CD4-positive, alpha-beta T cell (primary cell): Measurements from ENCODE around the gene ADAM30. TPM values are rescaled to one million over a fixed set of nuclear protein-coding genes. Genes with fewer than 3 reads are reported as not detected.

Experiments
- ATAC-seq: fragments of 200-7000 bp; cut with Tn5 transposase; one replicate; pipeline ENCODE4 v1.10.0; 2022; ENCODE audit warnings: mild to moderate bottlenecking; ENCODE audit not compliant: poor library complexity
- CTCF ChIA-PET: fragments of 350-600 bp; sonication (Branson Sonifier 250); formaldehyde crosslinking; loops from one replicate; lab custom pipeline; 2021; ENCODE audit warnings: antibody characterized with exemption, inconsistent platforms; lab: Charles Lee
- POLR2A ChIA-PET: fragments of 350-600 bp; sonication (Branson Sonifier 250); formaldehyde crosslinking; loops from one replicate; lab custom pipeline; 2021; ENCODE audit warnings: antibody characterized with exemption, inconsistent platforms; lab: Charles Lee
- DNase-seq, 14 experiments: peaks; one replicate each; pipeline ENCODE4 v3.0.0-alpha.2; 2013 to 2020; ENCODE audit warnings: mixed read lengths in 2 of 14
- H3K27ac ChIP-seq, 2 donors: one replicate each; pipeline versions ENCODE4 v1.5.1 to v1.7.0; 2013; ENCODE audit warnings: low read length in 2 of 2, low read depth in 1 of 2, mild to moderate bottlenecking in 1 of 2
- H3K27me3 ChIP-seq, 2 experiments: 1 replicate in 1 of 2; 2 replicates in 1 of 2; pipeline versions ENCODE4 v1.6.1 to v1.7.0; 2013; ENCODE audit warnings: low read length in 2 of 2, control low read depth in 1 of 2, mild to moderate bottlenecking in 1 of 2, moderate library complexity in 1 of 2; ENCODE audit not compliant: insufficient read depth in 2 of 2, control insufficient read depth in 1 of 2
- H3K36me3 ChIP-seq: one replicate; pipeline ENCODE4 v1.6.1; 2013; ENCODE audit warnings: low read length, control low read depth; ENCODE audit not compliant: insufficient read depth
- H3K4me1 ChIP-seq: one replicate; pipeline ENCODE4 v1.6.1; 2013; ENCODE audit warnings: low read length, control low read depth; ENCODE audit not compliant: insufficient read depth
- H3K4me3 ChIP-seq: one replicate; pipeline ENCODE4 v1.5.1; 2013; ENCODE audit warnings: mild to moderate bottlenecking, low read length, moderate library complexity
- H3K9me3 ChIP-seq, 2 experiments: 1 replicate in 1 of 2; 2 replicates in 1 of 2; pipeline versions ENCODE4 v1.6.1 to v1.7.0; 2013; ENCODE audit warnings: low read length in 2 of 2, mild to moderate bottlenecking in 2 of 2, control low read depth in 1 of 2, moderate library complexity in 1 of 2; ENCODE audit not compliant: control insufficient read depth in 1 of 2, insufficient read depth in 1 of 2
- H3K27ac Mint-ChIP-seq: one replicate; pipeline ENCODE4 v1.8.0; 2020; ENCODE audit warnings: mixed read lengths
- H3K27me3 Mint-ChIP-seq: one replicate; pipeline ENCODE4 v1.8.0; 2021; ENCODE audit warnings: mixed read lengths
- H3K36me3 Mint-ChIP-seq: one replicate; pipeline ENCODE4 v1.8.0; 2021; ENCODE audit warnings: low read depth, mixed read lengths
- H3K4me1 Mint-ChIP-seq: one replicate; pipeline ENCODE4 v1.8.0; 2021; ENCODE audit warnings: low read depth, mixed read lengths
- H3K4me3 Mint-ChIP-seq: one replicate; pipeline ENCODE4 v1.8.0; 2020; ENCODE audit warnings: mild to moderate bottlenecking, mixed read lengths
- H3K9me3 Mint-ChIP-seq: one replicate; pipeline ENCODE4 v1.8.0; 2020; ENCODE audit warnings: mixed read lengths
- CTCF ChIP-seq: fragments of 200-600 bp; IDR thresholded peaks from one replicate; pipeline ENCODE4 v1.8.0; 2022; ENCODE audit warnings: antibody characterized with exemption, mild to moderate bottlenecking
- intact Hi-C, 2 experiments: fragments of 100-400 bp; cut with DNase I in 1 of 2; cut with micrococcal nuclease in 1 of 2; formaldehyde crosslinking; loops; one replicate each; pipeline versions ENCODE4 v1.15.1 to v1.9.0; 2023 to 2025; cut with DNase I, micrococcal nuclease
- total RNA-seq, 174 experiments: library from RNA in 2 of 174; stranded (reverse) in 2 of 174; gene quantifications; one replicate each; pipeline ENCODE4 v1.2.3 and lab custom pipeline; 2021 to 2026

Gene ADAM30
- total RNA-seq, 2 experiments from 2014 or later = not detected

- Mint-ChIP-seq H3K36me3 (no peaks in the 10 kb centered on the region), H3K4me1 (no peaks in the 10 kb centered on the region), H3K9me3 (no peaks in the 10 kb centered on the region), H3K4me3 (no peak overlapping the region), H3K27me3 (peaks cover 4% of the 10 kb centered on the region), H3K27ac (no peak overlapping the region)
- no peak for TF ChIP-seq CTCF
- Histone ChIP-seq H3K9me3 (peaks cover 0 to 3% of the 10 kb centered on the region in 2 experiments), H3K36me3 (no peaks in the 10 kb centered on the region), H3K27me3 (no peaks in the 10 kb centered on the region), H3K4me3 (no peak overlapping the region), H3K4me1 (no peaks in the 10 kb centered on the region), H3K27ac (no peak overlapping the region)
- ATAC-seq (no peak), DNase-seq (no peak)
- intact Hi-C loops = no loop called here
- POLR2A ChIA-PET = no interaction called here
- CTCF ChIA-PET = no interaction called here
These were observed 1.2 kb downstream of the ADAM30 start for GRCh38 chr1:119895102-119895501.

GRCh38 chr1:119893827-119894700 is 2.3 kb downstream of the ADAM30 start:
- Histone ChIP-seq H3K36me3 (no peaks in the 10 kb centered on the region), H3K4me1 (no peaks in the 10 kb centered on the region), H3K27me3 (no peaks in the 10 kb centered on the region), H3K27ac (no peak overlapping the region), H3K4me3 (no peak overlapping the region), H3K9me3 (peaks cover 0 to 3% of the 10 kb centered on the region in 2 experiments)
- ChIA-PET POLR2A (interaction anchor here (0.5 kb wide), 1 partner anchor 53 kb away, joined by 3 read pairs; no protein-coding TSS in a partner anchor), CTCF (no interaction called here)
- no peak overlapping the region for H3K27ac Mint-ChIP-seq
- no peak for ATAC-seq
- no peaks in the 10 kb centered on the region for H3K4me1 Mint-ChIP-seq
- no peak for TF ChIP-seq CTCF
- intact Hi-C loops = no loop called here
- H3K9me3 Mint-ChIP-seq = no peaks in the 10 kb centered on the region
- DNase-seq = no peak
- no peaks in the 10 kb centered on the region for H3K36me3 Mint-ChIP-seq
- H3K27me3 Mint-ChIP-seq = peaks cover 4% of the 10 kb centered on the region
- no peak overlapping the region for H3K4me3 Mint-ChIP-seq

- no peak for ATAC-seq
- Mint-ChIP-seq H3K4me3 (no peak overlapping the region), H3K27ac (no peak overlapping the region), H3K36me3 (no peaks in the 10 kb centered on the region), H3K9me3 (no peaks in the 10 kb centered on the region), H3K27me3 (peaks cover 7% of the 10 kb centered on the region), H3K4me1 (no peaks in the 10 kb centered on the region)
- no peak for TF ChIP-seq CTCF
- intact Hi-C loops = no loop called here
- ChIA-PET POLR2A (interaction anchor here (0.5 kb wide), 1 partner anchor 52 kb away, joined by 3 read pairs; no protein-coding TSS in a partner anchor), CTCF (no interaction called here)
- no peak for DNase-seq
- Histone ChIP-seq H3K4me3 (no peak overlapping the region), H3K36me3 (no peaks in the 10 kb centered on the region), H3K27me3 (no peaks in the 10 kb centered on the region), H3K4me1 (no peaks in the 10 kb centered on the region), H3K27ac (no peak overlapping the region), H3K9me3 (peaks cover 0 to 3% of the 10 kb centered on the region in 2 experiments)
These were observed 3.0 kb downstream of the ADAM30 start for GRCh38 chr1:119893238-119893791.
